K562 (cell line): ENCODE data around the gene NRN1. TPM values are rescaled to one million over a fixed set of nuclear protein-coding genes. Genes with fewer than 3 reads are reported as not detected.

Experiments used
- ATAC-seq: fragments of 200-7000 bp; cut with Tn5 transposase; 3 replicates; pipeline ENCODE4 v1.9.1; 2020; ENCODE audit warnings: moderate library complexity
- BruUV-seq: library from RNA; stranded (reverse); fragments of 400-500 nt; replicated peaks from 2 replicates; lab custom pipeline; 2021; lab: Mats Ljungman, UMichigan
- CTCF ChIA-PET: fragments of 300-600 bp; formaldehyde crosslinking; extraction: SDS; loops from one replicate; lab custom pipeline; 2021; ENCODE audit warnings: low intra/inter-chr PET ratio; lab: Yijun Ruan, JAX
- POLR2A ChIA-PET: fragments of 300-600, 350-650 bp; sonication (Branson Sonifier 250); formaldehyde crosslinking; extraction: SDS; loops from one replicate; lab custom pipeline; 2021; ENCODE audit warnings: antibody characterized with exemption, inconsistent platforms; lab: Yijun Ruan, JAX
- DNase-seq, 4 experiments: peaks; one replicate each; pipeline versions ENCODE4 v3.0.0 to v3.0.0-alpha.2; 2011 to 2018; ENCODE audit warnings: low spot score in 3 of 4, mixed read lengths in 3 of 4; ENCODE audit errors: extremely low read depth in 1 of 4
- FAIRE-seq: peaks from 2 replicates; lab custom pipeline; 2011; peaks lifted over from hg19 to GRCh38; lab: Jason Lieb, UNC
- H2AFZ ChIP-seq: 2 replicates; pipeline ENCODE4 v1.6.0; 2011; ENCODE audit warnings: low read depth, low read length, control low read depth, inconsistent platforms
- H3K27ac ChIP-seq: fragments of 200-600 bp; 3 replicates; pipeline ENCODE4 v1.8.0; 2011; ENCODE audit warnings: low read depth, mild to moderate bottlenecking, control low read depth, inconsistent platforms, low read length, moderate library complexity, mixed read lengths; ENCODE audit errors: extremely low read depth
- H3K27me3 ChIP-seq, 2 experiments: fragments of 300-600 bp in 1 of 2; 2 replicates in 1 of 2; 3 replicates in 1 of 2; pipeline versions ENCODE4 v1.6.0 to v1.8.0; 2011; ENCODE audit warnings: inconsistent platforms in 2 of 2, low read length in 2 of 2, mild to moderate bottlenecking in 1 of 2, mixed read lengths in 1 of 2, moderate library complexity in 1 of 2; ENCODE audit not compliant: control insufficient read depth in 2 of 2, insufficient read depth in 2 of 2
- H3K36me3 ChIP-seq: fragments of 300-600 bp; 3 replicates; pipeline ENCODE4 v1.8.0; 2011; ENCODE audit warnings: mild to moderate bottlenecking, low read length, inconsistent platforms; ENCODE audit not compliant: control insufficient read depth, insufficient read depth
- H3K4me1 ChIP-seq, 2 experiments: fragments of 200-600 bp in 1 of 2; replicated peaks in 1 of 2; 2 replicates in 1 of 2; 3 replicates in 1 of 2; pipeline versions ENCODE4 v1.5.1 to v1.8.0; 2011; ENCODE audit warnings: inconsistent platforms in 2 of 2, low read length in 2 of 2, mild to moderate bottlenecking in 1 of 2, mixed read lengths in 1 of 2, moderate library complexity in 1 of 2; ENCODE audit not compliant: control insufficient read depth in 2 of 2, insufficient read depth in 2 of 2
- H3K4me2 ChIP-seq: 2 replicates; pipeline ENCODE4 v1.6.1; 2011; ENCODE audit warnings: low read length, control low read depth, inconsistent platforms, mixed read lengths; ENCODE audit not compliant: insufficient read depth
- H3K4me3 ChIP-seq: fragments of 200-600 bp; sonication (generic), shearing (Covaris generic); 2 replicates; pipeline ENCODE4 v1.5.1; 2016; ENCODE audit warnings: control low read depth, inconsistent platforms
- H3K79me2 ChIP-seq: fragments of 200-600 bp; 3 replicates; pipeline ENCODE4 v1.8.0; 2011; ENCODE audit warnings: low read length, inconsistent platforms; ENCODE audit not compliant: control insufficient read depth, insufficient read depth
- H3K9ac ChIP-seq, 2 experiments: 2 replicates each; pipeline versions ENCODE4 v1.6.0 to v1.6.1; 2011; ENCODE audit warnings: low read depth in 2 of 2, low read length in 2 of 2, control low read depth in 1 of 2, inconsistent platforms in 1 of 2, mild to moderate bottlenecking in 1 of 2, mixed read lengths in 1 of 2; ENCODE audit not compliant: insufficient read depth in 1 of 2
- H3K9me1 ChIP-seq: one replicate; pipeline ENCODE4 v1.6.0; 2011; ENCODE audit warnings: inconsistent platforms, mild to moderate bottlenecking, low read length, moderate library complexity; ENCODE audit not compliant: control insufficient read depth, insufficient read depth
- H3K9me3 ChIP-seq: replicated peaks from 2 replicates; pipeline ENCODE4 v1.5.1; 2011; ENCODE audit warnings: low read depth, low read length, inconsistent platforms; ENCODE audit not compliant: control insufficient read depth, insufficient read depth
- H4K20me1 ChIP-seq: replicated peaks from 2 replicates; pipeline ENCODE4 v1.6.1; 2011; ENCODE audit warnings: low read length, inconsistent platforms, mixed read lengths; ENCODE audit not compliant: control insufficient read depth, insufficient read depth
- CC2D1A ChIP-seq: fragments of 450-650 bp; IDR thresholded peaks from 2 replicates; pipeline ENCODE4 v1.6.1; 2017; ENCODE audit warnings: mild to moderate bottlenecking
- CHD1 ChIP-seq: fragments of 200-600 bp; sonication (generic); IDR thresholded peaks from one replicate; pipeline ENCODE4 v1.6.1; 2012; ENCODE audit warnings: mild to moderate bottlenecking, moderate library complexity, low read length, inconsistent platforms
- ESRRA ChIP-seq: fragments of 450-650 bp; IDR thresholded peaks from 2 replicates; pipeline ENCODE4 v1.6.1; 2014; ENCODE audit warnings: low read depth, mild to moderate bottlenecking, moderate library complexity, borderline replicate concordance
- GABPB2 ChIP-seq: fragments of 250-450 bp; sonication (Bioruptor Pico); conservative IDR thresholded peaks from 2 replicates; pipeline ENCODE4 v1.5.1; 2021; ENCODE audit warnings: mild to moderate bottlenecking
- HIVEP1 ChIP-seq: fragments of 250-450 bp; sonication (Bioruptor Pico); IDR thresholded peaks from 2 replicates; pipeline ENCODE4 v1.4.0; 2020; ENCODE audit warnings: mild to moderate bottlenecking
- HNRNPUL1 ChIP-seq: fragments of 200-400 bp; formaldehyde crosslinking; IDR thresholded peaks from 2 replicates; pipeline ENCODE4 v1.6.1; 2017; ENCODE audit warnings: low read length
- KDM4B ChIP-seq, 2 experiments: fragments of 450-650 bp in 1 of 2; sonication (generic) in 1 of 2; IDR thresholded peaks; 2 replicates each; pipeline ENCODE4 v1.6.1; 2016 to 2017; ENCODE audit warnings: borderline replicate concordance in 2 of 2, antibody characterized with exemption in 1 of 2, low read depth in 1 of 2, mild to moderate bottlenecking in 1 of 2
- KLF6 ChIP-seq: fragments of 250-450 bp; sonication (Bioruptor Pico); IDR thresholded peaks from 2 replicates; pipeline ENCODE4 v1.4.0; 2020; ENCODE audit warnings: mild to moderate bottlenecking, moderate library complexity, borderline replicate concordance
- PHB2 ChIP-seq: fragments of 450-650 bp; IDR thresholded peaks from 2 replicates; pipeline ENCODE4 v1.6.1; 2017; ENCODE audit warnings: low read depth
- PRMT5 ChIP-seq: sonication (generic); formaldehyde crosslinking; IDR thresholded peaks from 2 replicates; pipeline ENCODE4 v1.5.0; 2020; ENCODE audit warnings: missing genetic modification reagents
- U2AF2 ChIP-seq: fragments of 200-400 bp; formaldehyde crosslinking; optimal IDR thresholded peaks from 2 replicates; pipeline ENCODE3; 2017; ENCODE audit warnings: low read depth, mild to moderate bottlenecking, low read length
- WGBS: fragments of 100-300 bp; shearing (Covaris generic); methylation state at CpG from one replicate; pipeline ENCODE4 v1.1.6; 2016; ENCODE audit warnings: low coverage, mixed read lengths; ENCODE audit not compliant: insufficient coverage; ENCODE audit errors: missing lambda C conversion rate; 5-methylcytosine and 5-hydroxymethylcytosine counted together
- in situ Hi-C: fragments of 300-500 bp; cut with MboI; formaldehyde crosslinking; loops from 4 replicates; pipeline ENCODE4 v1.15.0; 2018; ENCODE audit warnings: inconsistent platforms, mixed read lengths
- intact Hi-C: fragments of 100-400 bp; cut with micrococcal nuclease; formaldehyde crosslinking; loops from 2 replicates; pipeline ENCODE4 v1.14.2; 2022
- polyA plus RNA-seq, 8 experiments: library from polyadenylated mRNA; depleted of rRNA in 4 of 8; stranded (reverse) in 5 of 8; unstranded in 3 of 8; fragments of >200 nt; fragmentation: Nextera tagmentation in 2 of 8; fragmentation: Illumina TruSeq in 1 of 8; extraction: Ambion mirVana in 2 of 8; extraction: Trizol in 1 of 8; gene quantifications; 2 replicates each; pipeline versions ENCODE4 v1.2.1 to v1.2.3, GENCODE V29; 2011 to 2014; ENCODE audit warnings: inconsistent platforms in 1 of 8, missing spikeins in 1 of 8
- total RNA-seq, 7 experiments: library from RNA; depleted of rRNA in 6 of 7; stranded (reverse); fragments of >200 nt in 6 of 7; fragmentation: Illumina TruSeq in 2 of 7; extraction: Trizol in 2 of 7; gene quantifications; 2 replicates each; pipeline versions ENCODE4 v1.2.1 to v1.2.3, GENCODE V29; 2011 to 2021; ENCODE audit warnings: low replicate concordance in 1 of 7
- TF ChIP-seq, protein P1 (sequence below): fragments of 250-450 bp; sonication (Bioruptor Pico); IDR thresholded peaks from 2 replicates; pipeline ENCODE4 v1.5.0; 2021; ENCODE audit warnings: mild to moderate bottlenecking, moderate library complexity
- TF ChIP-seq, protein P2 (sequence below): fragments of 450-650 bp; IDR thresholded peaks from 2 replicates; pipeline ENCODE4 v1.6.1; 2016; ENCODE audit warnings: low read depth

The NRN1 gene
- total and polyA plus RNA-seq, 9 of the 15 experiments (the other 6 are each of a cell fraction or from before 2014, with no cell fraction given): not detected

DNA sequence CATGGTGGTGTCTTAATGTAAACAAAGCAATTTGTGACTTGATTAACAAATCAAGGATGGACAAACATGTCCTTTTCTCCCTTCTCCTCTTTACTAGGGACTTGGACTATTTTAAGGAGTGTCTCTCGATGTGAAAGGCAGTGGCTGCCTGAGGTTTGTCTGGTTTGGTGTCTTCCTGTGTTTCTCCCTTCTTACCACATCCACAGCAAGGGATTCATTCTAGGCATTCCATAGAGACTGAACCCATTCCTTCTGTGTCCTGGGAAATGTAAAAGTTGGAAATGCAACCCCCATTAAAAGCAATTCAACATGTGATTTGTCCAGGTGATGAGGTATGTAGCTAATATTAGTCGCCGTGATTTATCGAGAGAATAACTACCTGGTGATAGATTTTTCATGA is 15.9 kb downstream of the NRN1 start:
- no peaks in the 10 kb centered on the region for H3K79me2 ChIP-seq
- 0% methylated on average over 4 of the region's 4 CpGs for WGBS
- no peak overlapping the region for H3K4me2 ChIP-seq
- no peaks in the 10 kb centered on the region for H3K9me3 ChIP-seq
- FAIRE-seq: no peak
- peaks cover 0 to 2% of the 10 kb centered on the region in 2 experiments; a peak in 1 of 5 replicates for H3K4me1 ChIP-seq
- no peaks in the 10 kb centered on the region for H3K9me1 ChIP-seq
- no peak overlapping the region for H3K9ac ChIP-seq
- DNase-seq: no peak
- ChIA-PET POLR2A (interaction anchor here (0.6 kb wide), 1 partner anchor 329 kb away, joined by 4 read pairs; no protein-coding TSS in a partner anchor), CTCF (no interaction called here)
- no peak overlapping the region for H3K4me3 ChIP-seq
- ATAC-seq: no peak
- no peak overlapping the region for H2AFZ ChIP-seq
- peaks cover 23 to 38% of the 10 kb centered on the region in 2 experiments; a peak in 4 of 5 replicates for H3K27me3 ChIP-seq
- intact Hi-C loops (no loop called here), in situ Hi-C loops (no loop called here)
- peaks cover 3% of the 10 kb centered on the region; the same call in 1 of the 2 replicates for H4K20me1 ChIP-seq
- H3K36me3 ChIP-seq: no peaks in the 10 kb centered on the region
- no peak overlapping the region for H3K27ac ChIP-seq
- no TSS peak for BruUV-seq
- TF ChIP-seq PHB2: no peak
- TF ChIP-seq HNRNPUL1: no peak
- TF ChIP-seq, protein P1, sequence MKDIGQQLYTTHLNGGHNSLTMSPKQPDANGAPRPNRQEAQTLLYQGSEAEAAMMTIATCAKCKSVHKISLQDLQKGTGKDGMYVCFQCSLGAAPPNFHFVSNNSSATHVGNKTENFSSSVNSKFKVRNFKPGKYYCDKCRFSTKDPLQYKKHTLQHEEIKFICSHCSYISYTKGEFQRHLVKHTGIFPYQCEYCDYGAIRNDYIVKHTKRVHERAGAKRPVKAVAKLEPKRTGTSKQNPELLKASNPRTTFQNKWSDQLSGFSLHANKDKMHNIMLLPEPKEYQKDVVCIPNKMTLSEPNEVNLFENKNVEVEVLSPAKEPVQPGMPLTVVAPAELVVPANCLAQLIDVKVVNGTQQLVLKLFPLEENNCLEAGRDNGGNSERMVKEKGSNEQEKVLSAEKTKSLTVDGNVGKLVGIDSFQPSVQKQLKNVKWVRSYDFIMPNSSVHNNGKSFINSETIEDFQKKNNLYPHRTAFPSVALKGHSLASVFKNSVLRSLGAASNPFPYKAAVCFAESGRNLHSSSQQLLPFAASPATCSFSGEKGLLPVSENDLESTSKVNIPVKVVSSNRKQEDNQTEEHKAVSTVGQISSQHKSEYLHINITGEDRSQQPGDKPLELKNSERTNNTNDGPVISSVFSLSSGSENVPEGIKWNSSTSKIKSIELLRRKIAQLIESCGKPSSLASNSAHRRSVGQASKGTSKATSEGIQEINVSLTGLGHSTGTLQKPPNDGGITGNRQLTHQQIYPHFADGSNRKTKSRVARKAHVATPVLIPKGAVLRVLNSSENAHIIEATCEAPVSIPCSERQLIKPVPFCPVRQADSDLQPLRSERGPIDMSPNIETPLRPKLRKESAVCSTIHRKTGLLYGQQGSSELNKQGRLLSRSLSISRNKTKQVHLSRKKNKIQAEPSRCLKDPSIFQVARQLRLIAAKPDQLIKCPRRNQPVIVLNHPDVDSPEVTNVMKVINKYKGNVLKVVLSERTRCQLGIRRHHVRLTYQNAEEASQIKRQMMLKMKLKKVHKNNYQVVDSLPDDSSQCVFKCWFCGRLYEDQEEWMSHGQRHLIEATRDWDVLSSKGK (CRISPR knock-in tag): no peak
- TF ChIP-seq PRMT5 (CRISPR knock-in tag): no peak
- no peak for TF ChIP-seq CC2D1A
- TF ChIP-seq KDM4B (IDR thresholded peaks at IDR 0.05; ENCODE audit: borderline replicate concordance in 2 of 2, low read depth in 1 of 2): no peak
- TF ChIP-seq HIVEP1 (CRISPR knock-in tag): no peak
- no peak for TF ChIP-seq GABPB2 (CRISPR knock-in tag)
- TF ChIP-seq ESRRA: no peak
- no peak for TF ChIP-seq CHD1
- TF ChIP-seq, protein P2, sequence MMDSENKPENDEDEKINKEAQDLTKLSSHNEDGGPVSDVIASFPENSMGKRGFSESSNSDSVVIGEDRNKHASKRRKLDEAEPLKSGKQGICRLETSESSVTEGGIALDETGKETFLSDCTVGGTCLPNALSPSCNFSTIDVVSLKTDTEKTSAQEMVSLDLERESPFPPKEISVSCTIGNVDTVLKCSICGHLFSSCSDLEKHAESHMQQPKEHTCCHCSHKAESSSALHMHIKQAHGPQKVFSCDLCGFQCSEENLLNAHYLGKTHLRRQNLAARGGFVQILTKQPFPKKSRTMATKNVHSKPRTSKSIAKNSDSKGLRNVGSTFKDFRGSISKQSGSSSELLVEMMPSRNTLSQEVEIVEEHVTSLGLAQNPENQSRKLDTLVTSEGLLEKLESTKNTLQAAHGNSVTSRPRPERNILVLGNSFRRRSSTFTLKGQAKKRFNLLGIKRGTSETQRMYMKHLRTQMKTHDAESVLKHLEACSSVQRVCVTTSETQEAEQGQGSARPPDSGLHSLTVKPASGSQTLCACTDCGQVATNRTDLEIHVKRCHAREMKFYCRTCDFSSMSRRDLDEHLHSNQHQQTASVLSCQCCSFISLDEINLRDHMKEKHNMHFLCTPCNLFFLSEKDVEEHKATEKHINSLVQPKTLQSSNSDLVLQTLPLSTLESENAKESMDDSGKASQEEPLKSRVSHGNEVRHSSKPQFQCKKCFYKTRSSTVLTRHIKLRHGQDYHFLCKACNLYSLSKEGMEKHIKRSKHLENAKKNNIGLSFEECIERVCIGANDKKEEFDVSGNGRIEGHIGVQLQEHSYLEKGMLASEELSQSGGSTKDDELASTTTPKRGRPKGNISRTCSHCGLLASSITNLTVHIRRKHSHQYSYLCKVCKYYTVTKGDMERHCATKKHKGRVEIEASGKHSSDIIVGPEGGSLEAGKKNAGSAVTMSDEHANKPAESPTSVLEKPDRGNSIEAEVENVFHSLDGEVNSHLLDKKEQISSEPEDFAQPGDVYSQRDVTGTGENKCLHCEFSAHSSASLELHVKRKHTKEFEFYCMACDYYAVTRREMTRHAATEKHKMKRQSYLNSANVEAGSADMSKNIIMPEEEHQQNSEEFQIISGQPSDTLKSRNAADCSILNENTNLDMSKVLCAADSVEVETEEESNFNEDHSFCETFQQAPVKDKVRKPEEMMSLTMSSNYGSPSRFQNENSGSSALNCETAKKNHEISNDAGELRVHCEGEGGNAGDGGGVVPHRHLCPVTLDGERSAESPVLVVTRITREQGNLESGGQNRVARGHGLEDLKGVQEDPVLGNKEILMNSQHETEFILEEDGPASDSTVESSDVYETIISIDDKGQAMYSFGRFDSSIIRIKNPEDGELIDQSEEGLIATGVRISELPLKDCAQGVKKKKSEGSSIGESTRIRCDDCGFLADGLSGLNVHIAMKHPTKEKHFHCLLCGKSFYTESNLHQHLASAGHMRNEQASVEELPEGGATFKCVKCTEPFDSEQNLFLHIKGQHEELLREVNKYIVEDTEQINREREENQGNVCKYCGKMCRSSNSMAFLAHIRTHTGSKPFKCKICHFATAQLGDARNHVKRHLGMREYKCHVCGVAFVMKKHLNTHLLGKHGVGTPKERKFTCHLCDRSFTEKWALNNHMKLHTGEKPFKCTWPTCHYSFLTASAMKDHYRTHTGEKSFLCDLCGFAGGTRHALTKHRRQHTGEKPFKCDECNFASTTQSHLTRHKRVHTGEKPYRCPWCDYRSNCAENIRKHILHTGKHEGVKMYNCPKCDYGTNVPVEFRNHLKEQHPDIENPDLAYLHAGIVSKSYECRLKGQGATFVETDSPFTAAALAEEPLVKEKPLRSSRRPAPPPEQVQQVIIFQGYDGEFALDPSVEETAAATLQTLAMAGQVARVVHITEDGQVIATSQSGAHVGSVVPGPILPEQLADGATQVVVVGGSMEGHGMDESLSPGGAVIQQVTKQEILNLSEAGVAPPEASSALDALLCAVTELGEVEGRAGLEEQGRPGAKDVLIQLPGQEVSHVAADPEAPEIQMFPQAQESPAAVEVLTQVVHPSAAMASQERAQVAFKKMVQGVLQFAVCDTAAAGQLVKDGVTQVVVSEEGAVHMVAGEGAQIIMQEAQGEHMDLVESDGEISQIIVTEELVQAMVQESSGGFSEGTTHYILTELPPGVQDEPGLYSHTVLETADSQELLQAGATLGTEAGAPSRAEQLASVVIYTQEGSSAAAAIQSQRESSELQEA: no peak
- TF ChIP-seq KLF6 (CRISPR knock-in tag): no peak
- TF ChIP-seq U2AF2: no peak
